NK-92 treated with Interleukin-12 subunit alpha and Interleukin-12 subunit beta, amount 100 ng/mL, for 24 hours (cell line): Measurements from ENCODE around the gene TGM4.

Experiments
- DNase-seq: peaks from one replicate; lab custom pipeline; 2025; lab: John Stamatoyannopoulos, UW

Gene TGM4

DNA sequence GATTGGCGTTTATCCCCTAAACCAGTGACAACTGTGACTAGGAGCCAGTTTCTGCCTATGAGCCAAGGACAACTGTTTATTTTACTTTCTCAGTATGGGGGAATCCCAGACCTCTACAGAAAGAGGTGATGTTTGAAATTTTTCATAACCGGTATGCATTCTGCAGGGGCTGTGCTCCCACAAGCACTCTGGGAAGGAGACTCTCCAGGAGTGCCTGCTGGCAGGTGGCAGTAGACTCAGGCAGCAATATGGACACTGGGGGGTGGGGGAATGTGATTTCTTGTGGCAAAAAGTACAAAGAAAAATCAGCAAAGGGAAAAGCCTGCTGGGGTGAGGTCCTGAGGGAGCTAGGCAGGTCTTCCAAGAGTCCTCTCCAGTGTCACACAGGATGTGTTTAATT is 5.9 kb downstream of the TGM4 start:
- DNase-seq = no peak

DNA sequence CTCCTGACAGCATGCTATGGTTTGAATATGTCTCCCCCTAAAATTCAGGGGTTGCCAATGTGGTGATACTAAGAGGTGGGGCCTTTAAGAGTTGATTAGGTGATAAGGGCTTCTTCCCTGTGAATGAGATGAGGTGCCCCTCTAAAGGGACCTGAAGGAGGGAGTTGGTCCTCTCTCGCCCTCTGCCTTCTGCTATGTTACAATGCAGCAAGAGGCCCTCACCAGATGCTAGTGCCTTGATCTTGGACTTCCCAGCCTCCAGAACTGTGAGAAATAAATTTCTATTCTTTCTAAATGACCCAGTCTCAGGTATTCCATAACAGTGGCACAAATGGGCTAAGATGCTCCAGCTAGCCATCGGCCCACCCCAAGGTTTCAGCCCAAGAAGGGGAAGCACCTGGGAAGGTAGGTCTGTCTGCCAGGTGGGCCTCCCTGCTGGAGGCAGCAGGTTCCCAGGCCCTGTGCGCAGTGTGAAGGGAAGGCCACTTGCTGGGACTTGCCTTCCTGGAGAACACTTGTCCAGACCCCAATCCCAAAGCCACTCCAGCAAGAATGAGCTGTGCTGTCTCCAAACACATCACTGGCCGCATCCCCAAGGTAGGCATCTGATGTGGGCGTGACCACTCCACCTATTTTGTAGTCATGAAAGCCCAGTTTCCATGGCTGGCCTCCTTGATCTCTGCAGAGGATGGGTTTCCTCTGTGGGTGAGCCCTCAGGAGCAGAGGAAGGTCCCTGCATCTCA is 9.0 kb downstream of the TGM4 start:
- DNase-seq = no peak

GRCh38 chr3:44883999-44884431 is 9.6 kb downstream of the TGM4 start:
- no peak for DNase-seq

DNA sequence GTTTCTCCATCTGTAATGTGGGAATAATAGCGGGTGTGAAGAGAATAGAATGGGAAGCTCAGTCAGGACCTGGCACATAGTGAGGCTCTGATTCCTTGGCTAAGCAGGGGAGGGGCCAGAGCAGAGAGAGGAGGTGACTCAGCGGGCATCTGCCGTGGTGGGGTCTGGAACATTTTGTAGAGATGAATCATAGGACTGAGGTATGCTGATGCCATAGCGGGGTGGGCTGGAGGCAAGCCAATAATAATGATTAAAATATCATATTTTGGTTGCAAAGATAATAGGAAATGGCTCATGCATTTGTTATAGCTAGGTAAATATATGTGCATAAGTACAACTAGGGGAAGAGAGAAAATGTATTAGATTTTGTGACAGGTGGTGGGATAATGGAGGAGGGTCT is 11.2 kb downstream of the TGM4 start:
- DNase-seq = no peak

DNA sequence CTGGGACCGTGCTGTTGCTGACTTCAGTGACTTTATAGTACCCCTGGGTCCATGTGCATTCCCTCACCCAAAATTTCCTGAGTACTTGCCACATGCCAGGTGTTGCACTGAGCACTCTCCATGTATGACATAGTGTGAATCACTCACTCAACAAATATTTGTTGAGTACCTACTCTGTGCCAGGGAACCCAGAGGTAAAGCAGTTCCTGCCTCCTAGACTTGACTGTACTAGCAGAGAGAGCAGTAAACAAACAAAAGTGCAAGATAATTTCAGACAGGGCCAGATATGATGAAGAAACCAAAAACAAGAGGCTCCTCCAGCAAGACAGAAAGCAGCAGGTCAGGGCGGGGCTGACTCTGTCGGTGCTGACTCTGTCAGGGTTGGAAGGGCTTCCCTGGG is 12.2 kb downstream of the TGM4 start:
- no peak for DNase-seq

- DNase-seq = no peak
Measured at GRCh38 chr3:44887101-44887500, 12.7 kb downstream of the TGM4 start.

GRCh38 chr3:44890258-44890657 is 15.8 kb downstream of the TGM4 start:
- DNase-seq = no peak

DNA sequence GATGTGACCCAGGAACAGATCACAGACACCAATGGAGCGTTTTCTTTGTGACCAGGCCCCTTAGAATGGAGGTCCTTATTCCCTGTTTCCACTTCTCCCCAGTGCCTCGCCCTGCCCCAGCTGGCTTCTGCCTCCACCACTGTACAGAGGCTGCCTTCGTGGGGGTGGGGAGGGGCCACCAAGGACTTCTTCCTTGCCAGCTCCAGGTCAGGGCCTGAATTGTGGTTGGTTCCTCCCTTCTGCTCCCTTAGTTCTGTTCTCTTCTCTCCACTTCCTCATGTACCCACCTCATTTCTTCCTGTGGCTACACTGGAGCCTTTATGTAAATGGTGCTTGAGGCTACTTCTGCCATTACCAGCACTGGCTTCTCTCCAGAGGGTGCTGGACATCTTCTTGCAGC is 16.4 kb downstream of the TGM4 start:
- no peak for DNase-seq

GRCh38 chr3:44892689-44893088 is 18.3 kb downstream of the TGM4 start:
- no peak for DNase-seq

GRCh38 chr3:44893097-44893496 is 18.7 kb downstream of the TGM4 start:
- DNase-seq = no peak

GRCh38 chr3:44894485-44894884 is 20.1 kb downstream of the TGM4 start:
- DNase-seq = no peak

DNA sequence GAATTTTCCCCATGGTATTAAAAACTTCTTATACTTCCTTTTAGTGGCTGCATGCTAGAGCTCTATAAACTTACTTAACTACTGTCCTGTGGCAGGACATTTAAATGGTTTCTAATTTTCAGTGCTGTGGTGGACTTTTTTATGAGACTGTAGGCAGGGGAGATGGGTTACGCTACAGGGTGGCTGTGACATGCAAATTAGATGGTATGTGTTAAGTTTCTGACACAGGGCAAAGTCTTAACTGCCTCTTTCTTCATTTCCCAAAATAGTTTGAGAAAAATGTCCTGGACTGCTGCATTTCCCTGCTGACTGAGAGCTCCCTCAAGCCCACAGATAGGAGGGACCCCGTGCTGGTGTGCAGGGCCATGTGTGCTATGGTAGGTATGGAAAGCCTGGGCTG is 22.0 kb downstream of the TGM4 start:
- DNase-seq = no peak

- no peak for DNase-seq
Measured at GRCh38 chr3:44899683-44900367, 25.4 kb downstream of the TGM4 start.

- DNase-seq = no peak
Measured at GRCh38 chr3:44902628-44903027, 28.2 kb downstream of the TGM4 start.

- DNase-seq = no peak
Measured at GRCh38 chr3:44903314-44903713, 28.9 kb downstream of the TGM4 start.

DNA sequence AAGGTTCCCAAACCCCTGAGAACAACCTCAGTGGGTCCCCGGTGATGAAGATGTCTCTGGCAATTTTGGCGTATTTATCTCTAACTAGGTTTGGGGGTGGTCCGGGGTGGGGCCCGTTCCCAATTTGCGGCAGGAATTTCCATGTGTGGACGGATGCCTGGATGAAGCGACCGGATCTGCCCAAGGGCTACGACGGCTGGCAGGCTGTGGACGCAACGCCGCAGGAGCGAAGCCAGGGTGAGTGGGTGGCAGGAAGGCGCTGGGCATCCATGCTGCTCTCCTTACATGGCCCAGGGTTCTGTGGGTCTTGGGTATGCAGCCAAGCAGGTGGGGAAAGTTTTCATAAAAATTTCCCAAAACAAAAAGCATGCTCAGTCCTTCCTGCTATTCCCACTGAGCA is 29.3 kb downstream of the TGM4 start:
- no peak for DNase-seq

DNA sequence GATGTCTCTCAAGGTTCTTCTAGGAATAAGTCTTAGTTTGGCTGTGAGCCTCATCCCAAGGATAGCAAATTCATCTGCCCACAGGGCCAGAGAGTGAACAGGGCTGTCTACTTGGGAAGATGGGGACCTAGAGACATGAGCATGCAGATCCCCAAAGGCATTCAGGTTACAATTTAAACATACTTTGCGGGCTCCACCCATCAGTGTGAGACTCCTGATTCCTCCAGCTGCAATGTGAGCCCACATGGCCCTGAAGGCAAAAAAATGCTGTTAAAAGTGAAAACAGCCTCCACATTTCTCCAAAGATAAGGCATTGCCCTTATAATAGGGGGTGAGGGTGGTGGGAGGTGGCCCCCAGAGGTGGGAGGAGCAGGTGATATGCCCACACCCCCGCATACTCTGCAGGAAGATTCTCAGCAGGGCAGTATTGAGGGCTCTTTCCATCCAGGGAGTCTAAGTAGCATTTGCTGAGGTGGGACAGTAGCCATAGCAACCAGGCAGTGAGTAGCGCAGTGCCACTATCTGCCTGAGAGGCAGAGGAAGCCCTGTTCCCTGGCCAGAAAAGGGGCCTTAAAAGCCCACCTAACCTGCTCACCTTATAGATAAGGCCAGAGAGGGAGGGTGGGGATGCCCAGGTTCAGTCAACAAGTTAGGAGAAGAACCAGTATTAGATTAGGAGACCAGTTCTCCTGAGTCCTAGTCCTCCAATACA is 31.2 kb downstream of the TGM4 start:
- no peak for DNase-seq

DNA sequence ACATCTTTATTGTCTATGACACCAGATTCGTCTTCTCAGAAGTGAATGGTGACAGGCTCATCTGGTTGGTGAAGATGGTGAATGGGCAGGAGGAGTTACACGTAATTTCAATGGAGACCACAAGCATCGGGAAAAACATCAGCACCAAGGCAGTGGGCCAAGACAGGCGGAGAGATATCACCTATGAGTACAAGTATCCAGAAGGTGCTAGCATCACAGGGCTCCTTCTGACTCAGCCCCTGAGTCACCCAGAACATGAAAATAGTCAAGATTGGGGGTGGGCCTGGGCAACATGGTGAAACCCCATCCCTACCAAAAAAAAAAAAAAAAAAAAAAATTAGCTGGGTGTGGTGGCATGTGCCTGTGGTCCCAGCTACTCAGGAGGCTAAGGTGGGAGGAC is 32.6 kb downstream of the TGM4 start:
- DNase-seq = no peak

DNA sequence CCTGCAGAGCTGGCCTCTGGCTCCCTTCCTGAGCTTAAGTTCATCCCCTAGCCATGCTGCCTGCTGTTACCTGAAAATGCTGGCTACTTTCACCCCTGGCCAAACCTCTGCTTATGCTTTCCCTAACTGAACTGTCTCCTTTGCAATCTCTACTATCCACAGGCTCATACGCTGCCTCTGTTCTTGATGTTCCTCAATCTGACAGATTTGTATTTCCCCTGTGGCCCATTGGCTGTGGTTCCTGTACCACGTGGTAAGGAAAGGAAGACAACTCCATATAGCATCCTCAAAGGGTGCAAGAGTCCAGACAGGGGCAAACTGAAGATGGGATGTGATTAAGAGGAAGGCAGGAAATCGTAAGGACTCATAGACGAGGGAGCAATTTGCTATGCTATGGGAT is 33.2 kb downstream of the TGM4 start:
- no peak for DNase-seq

GRCh38 chr3:44909063-44909462 is 34.7 kb downstream of the TGM4 start:
- no peak for DNase-seq

GRCh38 chr3:44910693-44911092 is 36.3 kb downstream of the TGM4 start:
- DNase-seq = no peak

DNA sequence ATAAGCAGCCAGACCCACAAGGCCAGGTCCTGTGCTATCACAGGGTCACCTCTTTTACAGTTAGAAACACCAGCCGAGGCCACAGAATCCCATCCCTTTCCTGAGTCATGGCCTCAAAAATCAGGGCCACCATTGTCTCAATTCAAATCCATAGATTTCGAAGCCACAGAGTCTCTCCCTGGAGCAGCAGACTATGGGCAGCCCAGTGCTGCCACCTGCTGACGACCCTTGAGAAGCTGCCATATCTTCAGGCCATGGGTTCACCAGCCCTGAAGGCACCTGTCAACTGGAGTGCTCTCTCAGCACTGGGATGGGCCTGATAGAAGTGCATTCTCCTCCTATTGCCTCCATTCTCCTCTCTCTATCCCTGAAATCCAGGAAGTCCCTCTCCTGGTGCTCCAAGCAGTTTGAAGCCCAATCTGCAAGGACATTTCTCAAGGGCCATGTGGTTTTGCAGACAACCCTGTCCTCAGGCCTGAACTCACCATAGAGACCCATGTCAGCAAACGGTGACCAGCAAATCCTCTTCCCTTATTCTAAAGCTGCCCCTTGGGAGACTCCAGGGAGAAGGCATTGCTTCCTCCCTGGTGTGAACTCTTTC is 39.6 kb downstream of the TGM4 start:
- peak; percentile 41 for DNase-seq

DNA sequence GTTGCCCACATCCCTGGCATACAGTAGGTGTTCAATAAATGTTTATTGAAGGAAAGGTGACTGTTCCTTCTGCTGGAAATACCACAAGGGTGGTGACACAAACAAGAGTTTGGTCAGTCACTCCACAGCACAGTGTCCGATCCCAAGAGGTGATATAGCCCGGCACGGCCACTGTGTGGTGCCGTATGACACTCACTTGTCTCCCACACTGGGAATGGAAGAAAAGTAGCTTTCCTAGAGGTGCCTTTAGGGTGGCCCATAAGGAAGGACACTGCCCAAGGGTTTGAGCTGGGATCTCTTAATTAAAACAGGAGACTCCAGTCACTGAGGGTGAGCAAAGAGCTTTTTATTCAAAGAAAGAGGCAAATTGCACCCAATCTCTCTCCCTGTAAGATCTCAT is 40.5 kb downstream of the TGM4 start:
- no peak for DNase-seq
